ENCODE results near the gene BMPR1B. TPM values are rescaled to one million over a fixed set of nuclear protein-coding genes. Genes with fewer than 3 reads are reported as not detected.
A peak's percentile ranks its signal among the peaks of the same experiment; 100 is the strongest.
"Not testable (repeated sequence)": the region's sequence is repeated elsewhere in the genome, so short reads cannot be mapped to it uniquely, and the experiment has no call there.

BMPR1B gene
- total RNA-seq, 1 experiment from 2014 or later: not detected

GRCh38 chr4:95091272-95091671 lies 333.5 kb downstream of the BMPR1B start:
- DNase-seq (ENCODE audit: low read depth): no peak

- DNase-seq (ENCODE audit: low read depth): no peak
Measured at GRCh38 chr4:95092766-95093165, 335.0 kb downstream of the BMPR1B start.

GRCh38 chr4:95093460-95093859 lies 335.7 kb downstream of the BMPR1B start:
- no peak for DNase-seq (ENCODE audit: low read depth)

GRCh38 chr4:95093936-95094929 lies 336.5 kb downstream of the BMPR1B start:
- DNase-seq (ENCODE audit: low read depth): no peak

GRCh38 chr4:95095348-95095974 lies 337.7 kb downstream of the BMPR1B start:
- peak; percentile 2 for DNase-seq (ENCODE audit: low read depth)

GRCh38 chr4:95102162-95102790 lies 344.5 kb downstream of the BMPR1B start:
- DNase-seq (ENCODE audit: low read depth): no peak

- no peak for DNase-seq (ENCODE audit: low read depth)
Measured at GRCh38 chr4:95105112-95105511, 347.4 kb downstream of the BMPR1B start.

- DNase-seq (ENCODE audit: low read depth): no peak
Measured at GRCh38 chr4:95105983-95106382, 348.2 kb downstream of the BMPR1B start.

GRCh38 chr4:95106408-95106928 lies 348.7 kb downstream of the BMPR1B start:
- DNase-seq (ENCODE audit: low read depth): peak; percentile 50

- DNase-seq (ENCODE audit: low read depth): no peak
Measured at GRCh38 chr4:95107004-95107403, 349.2 kb downstream of the BMPR1B start.

GRCh38 chr4:95107635-95108034 lies 349.9 kb downstream of the BMPR1B start:
- peak; percentile 11 for DNase-seq (ENCODE audit: low read depth)

- DNase-seq (ENCODE audit: low read depth): no peak
Measured at GRCh38 chr4:95108883-95109421, 351.2 kb downstream of the BMPR1B start.

GRCh38 chr4:95114521-95114920 lies 356.8 kb downstream of the BMPR1B start:
- DNase-seq (ENCODE audit: low read depth): no peak

GRCh38 chr4:95118497-95118896 lies 360.7 kb downstream of the BMPR1B start:
- no peak for DNase-seq (ENCODE audit: low read depth)

- no peak for DNase-seq (ENCODE audit: low read depth)
Measured at GRCh38 chr4:95120456-95120855, 362.7 kb downstream of the BMPR1B start.

GRCh38 chr4:95122001-95122400 lies 364.2 kb downstream of the BMPR1B start:
- no peak for DNase-seq (ENCODE audit: low read depth)

- peak; percentile 49 for DNase-seq (ENCODE audit: low read depth)
Measured at GRCh38 chr4:95124906-95125504, 367.2 kb downstream of the BMPR1B start.

- DNase-seq (ENCODE audit: low read depth): peak; percentile 9
Measured at GRCh38 chr4:95129031-95129430, 371.3 kb downstream of the BMPR1B start.

- DNase-seq (ENCODE audit: low read depth): peak; percentile 93
Measured at GRCh38 chr4:95129821-95130311, 372.1 kb downstream of the BMPR1B start.

GRCh38 chr4:95134016-95134415 lies 376.3 kb downstream of the BMPR1B start:
- not testable (repeated sequence) for DNase-seq (ENCODE audit: low read depth)

GRCh38 chr4:95139424-95139823 lies 381.7 kb downstream of the BMPR1B start:
- not testable (repeated sequence) for DNase-seq (ENCODE audit: low read depth)

All from RPMI7951 (cell line).